HG03575 (cell line): ENCODE measurements around the gene BPIFB1.

Experiments
- ATAC-seq: cut with Tn5 transposase; IDR thresholded peaks from one replicate; pipeline ENCODE4 v1.9.1; 2021; ENCODE audit not compliant: unreplicated experiment, insufficient number of reproducible peaks, low FRiP score; ENCODE audit errors: extremely low read depth

BPIFB1 gene

DNA sequence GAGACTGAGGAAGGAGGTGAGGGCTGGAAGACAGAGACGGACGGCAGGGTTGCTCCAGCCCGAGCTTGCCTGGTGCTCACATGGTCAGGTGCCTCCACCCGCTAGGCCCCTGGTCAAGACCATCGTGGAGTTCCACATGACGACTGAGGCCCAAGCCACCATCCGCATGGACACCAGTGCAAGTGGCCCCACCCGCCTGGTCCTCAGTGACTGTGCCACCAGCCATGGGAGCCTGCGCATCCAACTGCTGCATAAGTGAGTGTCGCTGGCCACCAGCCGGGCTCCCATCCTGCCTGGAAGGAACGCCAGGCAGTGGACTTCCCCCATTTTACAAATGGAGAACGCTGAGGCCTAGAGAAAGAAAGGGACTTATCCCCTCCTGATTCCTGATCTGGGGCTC lies 7.8 kb downstream of the BPIFB1 start:
- no peak for ATAC-seq

DNA sequence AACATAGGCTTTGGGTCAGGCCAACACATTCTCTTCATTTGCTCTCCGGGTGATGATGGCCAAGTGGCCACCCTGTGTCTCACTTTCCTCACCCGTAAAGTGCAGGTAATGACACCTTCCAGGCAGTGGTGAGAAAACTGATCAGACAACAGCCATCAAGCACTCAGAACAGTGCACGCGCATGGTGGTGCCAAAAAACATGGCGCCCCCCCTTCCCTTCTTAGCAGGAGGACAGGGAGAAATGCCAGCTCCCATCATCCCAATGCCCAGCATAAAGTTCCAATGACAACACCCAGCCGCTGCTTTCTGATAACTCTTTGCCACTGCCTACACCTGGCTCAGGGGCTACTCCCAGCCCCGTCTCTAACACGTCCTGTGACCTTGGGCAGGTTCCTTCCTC lies 8.4 kb downstream of the BPIFB1 start:
- ATAC-seq = no peak

DNA sequence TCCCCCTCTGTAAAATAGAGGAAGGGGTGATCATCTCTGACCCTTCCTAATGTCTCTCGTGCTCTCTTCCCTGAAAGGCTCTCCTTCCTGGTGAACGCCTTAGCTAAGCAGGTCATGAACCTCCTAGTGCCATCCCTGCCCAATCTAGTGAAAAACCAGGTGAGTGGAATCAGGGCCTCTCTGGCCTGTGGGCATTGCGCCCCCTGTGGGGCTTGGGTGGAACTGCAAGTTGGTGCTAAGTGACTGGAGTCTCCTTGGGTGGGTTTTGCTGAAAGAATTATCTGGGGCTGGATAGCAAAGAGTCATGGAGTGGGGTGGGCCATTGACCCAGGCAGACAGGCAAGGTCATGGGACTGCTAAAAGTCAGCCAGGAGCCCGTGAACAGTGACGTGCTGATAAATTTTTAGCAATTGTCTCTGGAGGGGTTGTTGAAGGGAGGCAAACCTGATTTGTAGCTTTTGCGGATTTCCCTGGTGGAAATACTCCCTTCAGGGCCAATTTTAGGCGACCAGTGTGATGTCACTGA lies 8.9 kb downstream of the BPIFB1 start:
- ATAC-seq = no peak

DNA sequence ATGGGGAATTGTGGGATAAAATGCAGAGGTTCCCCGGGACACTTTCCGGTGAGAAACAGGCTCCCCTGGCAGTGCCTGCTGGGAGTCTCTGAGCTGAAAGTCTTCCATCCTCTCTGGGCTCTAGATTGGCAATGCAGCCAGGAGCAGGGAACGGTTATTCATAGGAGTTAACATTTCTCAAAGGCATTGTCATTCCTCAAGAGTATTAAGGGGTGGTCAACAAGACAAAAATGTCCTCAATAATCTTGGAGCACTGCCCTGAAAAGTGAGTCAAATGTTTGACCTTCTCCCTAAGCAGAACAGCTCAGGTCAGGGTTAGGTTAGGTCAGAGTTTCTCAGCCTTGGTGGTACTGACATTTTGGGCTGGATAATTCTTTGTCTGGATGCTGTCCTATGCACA lies 13.2 kb downstream of the BPIFB1 start:
- no peak for ATAC-seq

DNA sequence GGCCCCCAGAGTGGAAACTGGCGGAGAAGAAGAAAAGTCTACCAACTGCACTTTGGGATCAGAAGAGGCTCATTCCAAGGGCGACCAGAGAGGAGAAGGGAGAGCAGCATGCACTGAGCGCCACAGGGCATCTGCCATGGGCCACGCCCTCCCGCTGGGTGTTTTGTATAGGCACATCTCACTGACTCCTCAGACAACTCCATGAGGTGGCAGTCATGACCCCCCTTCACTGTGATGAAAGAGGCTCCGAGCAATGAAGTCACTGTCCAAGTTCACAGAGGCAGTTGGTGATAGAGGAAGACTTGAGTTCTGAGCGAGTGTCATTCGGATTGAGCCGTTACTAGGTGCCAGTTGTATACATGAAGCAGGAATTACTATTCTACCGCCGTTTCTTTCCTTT lies 15.4 kb downstream of the BPIFB1 start:
- no peak for ATAC-seq

DNA sequence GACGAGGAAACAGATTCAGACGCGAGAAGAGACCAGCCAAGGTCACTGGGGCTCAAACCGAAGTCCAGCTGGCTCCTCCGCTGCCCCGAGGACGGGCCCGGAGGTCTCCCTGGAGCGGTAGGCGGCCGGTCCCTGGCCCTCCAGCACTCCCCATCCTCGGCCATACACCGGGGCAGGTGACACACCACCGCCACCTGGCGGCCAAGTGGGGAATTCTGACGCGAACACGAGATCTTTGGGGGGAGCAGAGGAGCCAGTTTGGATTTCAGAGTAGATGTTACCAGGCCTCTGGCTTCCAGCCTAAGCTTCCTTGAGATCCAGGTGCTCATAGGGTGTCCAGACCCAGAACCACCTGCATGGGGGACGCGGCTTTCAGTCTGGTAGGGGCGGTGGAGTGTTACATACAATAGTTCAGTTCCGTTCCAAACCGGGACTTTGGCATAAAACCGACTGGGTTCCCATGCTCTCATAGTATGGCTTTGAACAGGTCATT lies 16.1 kb downstream of the BPIFB1 start:
- ATAC-seq = no peak

DNA sequence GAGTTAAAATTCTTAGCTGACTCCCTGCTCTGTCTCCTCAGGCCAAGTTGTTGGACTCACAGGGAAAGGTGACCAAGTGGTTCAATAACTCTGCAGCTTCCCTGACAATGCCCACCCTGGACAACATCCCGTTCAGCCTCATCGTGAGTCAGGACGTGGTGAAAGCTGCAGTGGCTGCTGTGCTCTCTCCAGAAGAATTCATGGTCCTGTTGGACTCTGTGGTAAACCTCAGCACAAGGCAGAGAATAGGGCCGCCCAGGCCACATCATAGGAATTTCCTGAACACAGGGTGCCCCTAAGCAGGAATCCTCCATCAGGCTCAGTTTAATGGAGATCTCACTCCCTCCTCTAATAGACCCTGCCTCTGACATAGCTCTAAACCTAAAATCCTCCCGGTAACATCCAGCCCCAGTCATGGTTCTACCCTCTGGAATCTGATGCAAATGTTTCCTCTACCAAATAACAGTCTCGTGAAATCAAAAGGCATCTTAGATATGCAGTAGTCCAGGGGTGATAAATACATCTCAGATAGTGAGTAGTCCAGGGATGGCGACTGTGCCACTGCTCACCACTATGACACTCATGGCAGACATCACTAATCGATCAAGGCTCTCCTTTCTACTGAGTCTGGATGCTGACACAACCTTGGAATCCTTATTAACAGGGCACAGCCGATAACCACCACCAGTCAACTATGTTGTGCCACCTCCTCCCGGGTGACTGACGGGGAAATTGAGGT lies 18.3 kb downstream of the BPIFB1 start:
- no peak for ATAC-seq

DNA sequence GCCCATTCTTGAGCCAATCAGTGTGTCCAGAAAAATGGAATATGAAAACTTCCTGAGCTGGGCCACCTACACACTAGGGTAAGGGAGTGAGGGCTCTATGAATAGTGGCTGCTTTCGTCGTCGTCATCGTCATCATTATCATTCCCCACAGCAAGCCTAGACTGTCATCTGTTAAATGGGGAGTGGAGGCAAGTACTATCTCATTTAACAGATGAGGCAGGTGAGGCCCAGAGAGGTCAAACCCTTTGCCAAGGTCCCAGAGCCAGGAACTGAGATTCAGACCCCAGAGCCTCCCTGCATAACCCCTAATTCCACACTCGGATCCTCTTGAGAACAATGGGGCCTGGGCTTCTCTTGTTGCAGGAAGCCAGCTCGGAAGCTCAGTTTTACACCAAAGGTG lies 20.6 kb downstream of the BPIFB1 start:
- no peak for ATAC-seq

DNA sequence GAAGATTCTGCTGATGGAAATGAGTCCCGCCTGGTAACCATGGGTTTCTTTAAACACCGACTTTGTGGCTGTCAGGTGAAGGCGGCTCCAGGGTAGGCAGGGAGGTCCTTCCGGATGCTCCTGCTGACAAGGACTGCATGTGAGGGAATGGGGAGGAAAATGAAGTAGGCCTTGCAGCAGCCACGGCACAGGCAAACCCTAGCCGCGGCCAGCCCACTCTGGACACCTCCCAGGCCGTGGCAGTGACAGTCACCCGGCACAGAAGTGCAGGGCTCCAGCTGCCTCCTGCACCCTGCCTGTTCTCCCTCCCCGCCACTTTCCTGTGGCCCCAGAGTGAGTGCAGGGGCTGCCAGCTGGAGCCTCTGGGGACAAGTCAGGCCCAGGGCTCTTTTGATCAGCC lies 21.0 kb downstream of the BPIFB1 start:
- no peak for ATAC-seq

DNA sequence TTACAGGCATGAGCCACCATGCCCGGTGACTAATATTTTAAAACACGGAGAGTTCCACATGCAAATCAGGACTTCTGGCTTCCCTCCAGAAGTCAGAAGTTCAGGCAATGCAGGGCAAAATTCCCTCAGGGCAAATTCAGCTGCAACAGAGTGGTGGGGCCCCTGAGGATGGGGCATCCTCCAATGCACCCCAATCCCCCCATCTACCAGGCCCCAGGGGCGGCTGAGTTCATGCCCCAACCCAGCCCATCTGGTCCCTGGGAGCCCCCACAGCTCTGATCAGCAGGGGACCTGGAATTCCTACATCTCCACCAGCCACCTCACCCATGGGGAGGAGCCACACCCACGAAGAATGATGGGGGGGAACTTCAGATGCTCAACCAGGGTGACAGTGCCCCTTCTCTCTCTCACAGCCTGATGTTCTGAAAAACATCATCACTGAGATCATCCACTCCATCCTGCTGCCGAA lies 22.6 kb downstream of the BPIFB1 start:
- ATAC-seq = no peak

DNA sequence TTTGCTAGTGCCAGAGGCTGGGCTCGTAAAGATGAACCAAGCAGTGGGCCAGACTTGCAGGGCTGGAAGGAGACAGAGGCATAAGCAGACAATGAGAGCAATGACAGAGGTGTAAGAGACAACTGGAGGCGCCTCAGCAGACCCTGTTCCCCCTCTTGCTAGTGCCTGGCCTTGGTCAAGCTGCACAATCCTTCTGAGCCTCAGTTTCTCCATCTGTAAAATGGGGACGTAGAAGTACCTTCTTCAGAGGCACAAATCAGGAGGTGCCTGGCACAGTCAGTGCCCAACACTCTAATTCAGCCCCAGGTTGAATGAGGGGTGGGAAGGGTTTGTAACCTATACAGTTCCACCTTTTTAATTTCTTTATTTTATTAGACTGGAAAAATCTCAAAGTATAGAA lies 23.2 kb downstream of the BPIFB1 start:
- ATAC-seq = no peak

DNA sequence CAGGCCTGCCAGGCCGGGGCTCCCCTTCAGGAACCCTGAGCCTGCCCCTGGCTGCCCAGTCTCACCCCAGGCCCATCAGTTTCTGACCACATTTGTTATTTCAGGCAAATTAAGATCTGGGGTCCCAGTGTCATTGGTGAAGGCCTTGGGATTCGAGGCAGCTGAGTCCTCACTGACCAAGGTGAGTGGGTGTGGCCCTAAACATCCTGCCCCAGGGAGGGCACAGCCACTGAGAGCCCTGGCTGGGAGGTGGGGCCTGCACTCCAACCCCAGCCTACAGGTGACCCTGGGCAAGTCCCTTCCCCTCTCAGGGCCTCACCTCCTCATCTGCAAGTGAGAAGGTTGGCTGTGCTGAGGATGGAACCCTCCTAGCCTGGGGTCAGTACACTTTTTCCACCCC lies 23.8 kb downstream of the BPIFB1 start:
- ATAC-seq = no peak

DNA sequence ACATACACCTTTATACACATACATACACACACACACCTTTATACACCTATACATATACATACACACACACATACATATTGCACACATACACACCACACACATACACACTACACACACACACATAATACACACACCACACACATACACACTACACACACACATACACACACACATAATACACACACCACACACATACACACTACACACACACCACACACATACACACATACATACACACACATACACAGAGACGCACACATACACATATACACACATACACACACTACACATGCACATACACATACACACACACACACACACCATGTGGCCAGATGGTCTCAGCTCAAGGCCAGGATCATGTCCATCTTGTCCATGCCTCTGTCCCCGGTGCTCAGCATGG lies 25.7 kb downstream of the BPIFB1 start:
- ATAC-seq = no peak

DNA sequence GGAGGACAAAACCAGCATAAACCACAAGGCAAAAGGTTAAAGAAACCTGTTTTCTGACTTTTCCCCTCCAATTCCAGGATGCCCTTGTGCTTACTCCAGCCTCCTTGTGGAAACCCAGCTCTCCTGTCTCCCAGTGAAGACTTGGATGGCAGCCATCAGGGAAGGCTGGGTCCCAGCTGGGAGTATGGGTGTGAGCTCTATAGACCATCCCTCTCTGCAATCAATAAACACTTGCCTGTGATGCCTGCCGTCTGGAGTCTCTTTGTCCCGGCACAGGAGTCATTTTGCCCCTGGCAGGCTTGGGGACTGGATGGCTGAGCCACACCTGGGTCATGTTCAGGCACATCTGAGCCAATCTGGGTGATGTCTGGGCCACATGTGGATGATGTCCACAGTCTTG lies 26.6 kb downstream of the BPIFB1 start:
- ATAC-seq = no peak

DNA sequence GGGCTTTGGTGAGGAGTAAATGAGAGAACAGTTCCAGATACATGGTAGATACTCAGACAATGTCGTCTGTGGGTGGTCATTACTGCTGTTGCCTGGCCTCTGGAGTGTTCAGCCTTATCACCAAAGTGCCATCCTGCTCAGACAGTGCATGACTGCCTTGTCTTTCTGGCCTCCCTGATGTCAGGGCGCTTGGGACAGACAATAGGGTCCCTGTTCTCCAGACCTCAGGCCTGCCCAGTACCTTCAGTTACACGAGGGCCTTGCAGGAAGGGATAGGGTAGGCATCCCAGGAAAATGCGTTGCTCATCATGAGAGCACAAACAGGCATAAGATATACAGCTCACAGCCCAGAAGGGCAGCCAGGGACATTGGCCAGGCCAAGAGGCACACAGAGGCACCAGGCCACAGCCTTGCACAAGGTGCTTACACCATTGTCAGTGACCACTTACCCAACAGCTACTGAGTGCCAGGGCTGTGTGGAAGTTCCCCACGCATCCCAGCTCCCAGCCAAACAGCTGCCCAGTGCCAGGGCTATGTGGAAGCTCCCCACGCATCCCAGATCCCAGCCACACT lies 27.4 kb downstream of the BPIFB1 start:
- no peak for ATAC-seq

DNA sequence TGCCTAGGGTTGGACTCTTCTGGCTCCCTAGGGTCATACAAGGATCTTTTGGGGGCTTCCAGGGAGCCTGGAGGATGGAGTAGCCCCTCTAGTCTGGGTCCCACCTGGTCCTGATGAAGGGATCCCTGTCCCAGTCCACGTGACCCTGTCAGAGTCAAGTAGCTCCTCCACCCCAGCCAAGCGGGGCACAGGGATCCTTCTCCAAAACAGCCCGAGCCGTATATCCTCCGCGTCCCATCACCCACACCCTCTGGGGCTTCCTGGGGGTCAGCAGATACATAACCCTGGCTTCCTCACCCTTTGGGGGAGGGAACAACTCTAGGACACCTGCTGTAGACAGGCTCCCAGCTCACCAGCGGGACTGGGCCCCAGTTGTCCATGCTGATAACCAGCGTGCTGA lies 28.0 kb downstream of the BPIFB1 start:
- no peak for ATAC-seq

DNA sequence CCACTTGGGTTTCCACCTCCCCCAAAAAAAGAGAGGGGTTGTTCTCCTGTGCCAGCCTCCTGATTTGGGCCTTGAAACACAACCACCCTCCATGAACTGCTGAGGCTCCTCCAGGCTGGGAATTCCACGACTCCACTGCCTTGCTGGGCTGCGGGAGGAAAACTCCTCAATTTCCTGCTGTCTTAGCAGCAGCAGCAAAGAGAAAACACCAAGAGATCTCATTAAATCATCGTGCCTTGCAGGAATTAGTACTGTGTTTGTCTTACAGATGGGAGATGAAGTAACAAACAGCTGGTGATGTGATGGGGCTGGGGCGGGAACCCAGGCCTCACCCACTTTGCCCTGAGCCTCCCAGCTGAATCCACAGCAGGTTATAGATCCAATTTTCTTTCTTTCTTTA lies 29.0 kb downstream of the BPIFB1 start:
- ATAC-seq = no peak

DNA sequence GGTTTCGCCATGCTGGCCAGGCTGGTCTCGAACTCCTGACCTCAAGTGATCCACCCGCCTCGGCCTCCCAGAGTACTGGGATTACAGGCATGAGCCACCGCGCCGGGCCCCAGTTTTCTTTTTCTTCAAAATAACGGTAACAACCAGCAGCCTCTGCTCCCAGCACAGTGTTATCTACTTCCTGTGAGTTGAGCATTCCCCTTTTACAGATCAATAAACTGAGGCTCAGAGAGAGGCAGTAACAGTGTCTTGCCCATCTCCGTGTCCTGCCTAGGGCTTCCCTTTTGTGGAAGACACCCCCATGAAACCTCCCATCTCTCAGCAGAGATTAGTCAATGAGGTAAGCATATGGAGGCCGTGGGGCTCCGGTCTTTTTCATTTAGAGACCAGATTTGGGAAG lies 29.6 kb downstream of the BPIFB1 start:
- ATAC-seq = no peak

DNA sequence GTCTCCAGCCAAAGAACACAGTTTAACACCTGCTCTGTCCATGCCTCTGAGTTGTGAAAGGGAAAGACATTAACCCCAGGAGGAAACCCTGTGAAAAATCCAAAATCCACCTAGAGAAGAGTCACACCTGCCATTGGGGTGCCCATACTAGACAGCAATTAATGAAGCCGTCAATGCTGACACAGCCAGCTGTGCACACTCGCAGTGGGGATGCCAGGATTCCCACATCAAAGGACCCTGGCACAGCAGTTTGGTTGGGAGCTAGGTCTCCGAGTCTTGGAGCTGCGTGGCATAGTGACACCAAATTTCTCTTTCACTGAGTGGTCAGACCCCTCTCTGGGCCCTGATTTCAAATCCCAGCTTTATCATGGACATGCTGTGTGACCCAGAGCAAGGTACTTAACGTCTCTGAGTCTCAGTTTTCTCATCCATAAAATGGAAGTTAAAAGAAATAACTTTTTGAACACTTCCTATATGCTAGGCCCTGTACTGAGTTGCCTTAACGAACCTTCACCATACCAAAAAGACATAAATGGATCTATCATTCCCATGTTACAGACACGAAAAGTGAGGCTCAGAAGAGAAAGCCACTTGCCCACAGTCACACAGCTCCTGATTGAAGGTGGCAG lies 30.8 kb downstream of the BPIFB1 start:
- no peak for ATAC-seq

DNA sequence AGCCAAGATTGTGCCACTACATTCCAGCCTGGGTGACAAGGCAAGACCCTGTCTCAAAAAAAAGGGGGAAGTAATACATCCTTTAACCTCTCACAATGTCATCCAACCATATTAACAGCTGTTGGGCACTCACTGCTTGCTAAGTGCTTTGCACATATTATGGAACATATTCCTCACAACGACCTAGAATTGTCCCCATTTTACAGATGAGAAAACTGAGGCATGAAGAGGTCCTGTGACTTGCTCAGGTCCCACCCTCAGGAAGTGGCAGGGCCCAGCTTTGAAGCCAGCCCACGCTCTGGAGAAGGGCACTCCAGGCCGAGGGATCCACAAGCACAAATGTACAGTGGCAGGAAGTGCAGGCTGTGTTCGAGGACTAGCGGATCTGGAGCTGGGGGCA lies 33.3 kb downstream of the BPIFB1 start:
- no peak for ATAC-seq
